Measurements from ENCODE around the gene PLET1. TPM values are rescaled to one million over a fixed set of nuclear protein-coding genes. Genes with fewer than 3 reads are reported as not detected.

PLET1 gene
- total and polyA plus RNA-seq, 2 of the 8 experiments (the other 6 are each of a cell fraction or from before 2014, with no cell fraction given), result not detected

DNA sequence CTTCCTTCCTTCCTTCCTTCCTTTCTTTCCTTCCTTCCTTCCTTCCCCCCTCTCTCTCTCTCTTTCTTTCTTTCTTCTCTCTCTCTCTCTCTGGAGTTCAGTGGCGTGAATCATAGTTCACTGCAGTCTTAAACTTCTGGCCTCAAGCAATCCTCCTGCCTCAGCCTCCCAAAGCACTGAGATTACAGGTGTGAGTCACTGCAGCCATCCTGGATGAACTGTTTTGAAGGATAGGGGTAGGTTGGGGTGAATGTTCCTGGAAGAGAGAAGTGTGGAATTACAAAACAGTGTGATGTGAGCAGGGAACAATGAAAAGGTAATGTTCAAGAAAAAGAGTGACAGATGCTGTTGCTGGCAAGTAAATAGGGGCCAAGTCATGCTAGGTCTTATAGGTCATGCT, 12.4 kb upstream of the PLET1 start:
- 89% methylated on average over 1 of the region's 1 CpG; no CpG with 5 or more reads in 1 of the 2 experiments for WGBS, 2 experiments (ENCODE audit: extremely low coverage in 1 of 2, insufficient coverage in 1 of 2, insufficient read length in 1 of 2, insufficient replicate concordance in 2 of 2, low coverage in 1 of 2, low lambda C conversion rate in 2 of 2, missing lambda C conversion rate in 1 of 2)
- CTCF ChIA-PET (ENCODE audit: partially characterized antibody), result interaction anchor here (1.0 to 2.8 kb wide), 5 partner anchors 7 to 160 kb away, joined by 3 to 26 read pairs (median 7); no protein-coding TSS in a partner anchor
- no peak for DNase-seq (ENCODE audit: low read depth in 1 of 2, low spot score in 2 of 2)

More for the DNA sequence above, 12.4 kb upstream of the PLET1 start:
- FAIRE-seq, result no peak
- no peak overlapping the region for H2AK5ac ChIP-seq (ENCODE audit: low read depth, low read length)
- H4K8ac ChIP-seq (ENCODE audit: extremely low read depth, insufficient read depth, low read length), result no peak overlapping the region
- H2BK15ac ChIP-seq (ENCODE audit: low read length), result no peak overlapping the region
- no peak overlapping the region for H3K14ac ChIP-seq (ENCODE audit: insufficient read length)
- H3K23me2 ChIP-seq (ENCODE audit: low read depth, low read length), result no peaks in the 10 kb centered on the region; the same call in 1 of the 2 replicates
- no peak overlapping the region for H2BK12ac ChIP-seq (ENCODE audit: low read depth, low read length)
- H4K20me1 ChIP-seq (replicated peaks in 1 of 2; ENCODE audit: control insufficient read depth in 1 of 2, insufficient read depth in 2 of 2, low read length in 2 of 2), result no peaks in the 10 kb centered on the region
- H3K4me3 ChIP-seq (ENCODE audit: extremely low read depth in 1 of 4, insufficient read depth in 2 of 4, low read depth in 3 of 4, low read length in 4 of 4), result no peak overlapping the region
- H4K91ac ChIP-seq (replicated peaks; ENCODE audit: insufficient read length, low read length), result no peak overlapping the region
- no peak overlapping the region for H3K4me2 ChIP-seq (ENCODE audit: insufficient read depth in 1 of 2, low read depth in 2 of 2, low read length in 2 of 2)
- no peak overlapping the region for H3K4ac ChIP-seq (replicated peaks; ENCODE audit: insufficient read length, low read depth, low read length)
- H2BK20ac ChIP-seq (ENCODE audit: low read length), result no peak overlapping the region
- H4K5ac ChIP-seq (ENCODE audit: insufficient read length, low read depth, low read length), result no peak overlapping the region
- H3K56ac ChIP-seq (replicated peaks; ENCODE audit: insufficient read length, low read depth, low read length), result no peak overlapping the region
- H3K4me1 ChIP-seq (replicated peaks in 1 of 4; ENCODE audit: control insufficient read depth in 3 of 4, insufficient read depth in 4 of 4, low read length in 3 of 4), result no peaks in the 10 kb centered on the region; a peak in 1 of 7 replicates
- TF ChIP-seq EGR1 (IDR thresholded peaks at IDR 0.05; ENCODE audit: borderline replicate concordance, low read depth, low read length) (no peak), RNF2 (IDR thresholded peaks at IDR 0.05; ENCODE audit: borderline replicate concordance, low read depth, low read length, missing control alignments, poor library complexity, severe bottlenecking) (no peak), POLR2A (IDR thresholded peaks at IDR 0.05; ENCODE audit: control extremely low read depth in 1 of 2, low read depth in 2 of 2, low read length in 2 of 2) (no peak), SIX5 (IDR thresholded peaks at IDR 0.05; ENCODE audit: low read depth, low read length) (no peak), CEBPB (IDR thresholded peaks at IDR 0.05; ENCODE audit: low read depth, low read length) (no peak), CBX5 (IDR thresholded peaks at IDR 0.05; ENCODE audit: low read depth, low read length) (no peak), KDM1A (IDR thresholded peaks at IDR 0.05; ENCODE audit: borderline replicate concordance, low read length) (no peak)
- TF ChIP-seq, protein P1, sequence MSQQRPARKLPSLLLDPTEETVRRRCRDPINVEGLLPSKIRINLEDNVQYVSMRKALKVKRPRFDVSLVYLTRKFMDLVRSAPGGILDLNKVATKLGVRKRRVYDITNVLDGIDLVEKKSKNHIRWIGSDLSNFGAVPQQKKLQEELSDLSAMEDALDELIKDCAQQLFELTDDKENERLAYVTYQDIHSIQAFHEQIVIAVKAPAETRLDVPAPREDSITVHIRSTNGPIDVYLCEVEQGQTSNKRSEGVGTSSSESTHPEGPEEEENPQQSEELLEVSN (IDR thresholded peaks at IDR 0.05), result no peak
- TF ChIP-seq, protein P2, sequence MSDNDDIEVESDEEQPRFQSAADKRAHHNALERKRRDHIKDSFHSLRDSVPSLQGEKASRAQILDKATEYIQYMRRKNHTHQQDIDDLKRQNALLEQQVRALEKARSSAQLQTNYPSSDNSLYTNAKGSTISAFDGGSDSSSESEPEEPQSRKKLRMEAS (IDR thresholded peaks at IDR 0.05), result no peak
- no peak overlapping the region for H2AFZ ChIP-seq (ENCODE audit: low read length)
- H3K23ac ChIP-seq (ENCODE audit: insufficient read length), result no peak overlapping the region
- H3K36me3 ChIP-seq (ENCODE audit: control insufficient read depth in 2 of 4, insufficient read depth in 4 of 4, low read length in 3 of 4), result no peaks in the 10 kb centered on the region
- no peak overlapping the region for H2BK120ac ChIP-seq (replicated peaks; ENCODE audit: low read depth, low read length)
- no peak overlapping the region for H3K18ac ChIP-seq (ENCODE audit: extremely low read depth, low read length)
- POLR2A ChIA-PET (ENCODE audit: partially characterized antibody), result interaction anchor here (0.6 kb wide), 2 partner anchors 23 to 75 kb away, joined by 3 read pairs; no protein-coding TSS in a partner anchor
- no peaks in the 10 kb centered on the region for H3K27me3 ChIP-seq (replicated peaks in 1 of 4; ENCODE audit: control insufficient read depth in 3 of 4, extremely low read depth in 1 of 4, insufficient read depth in 3 of 4, low read length in 3 of 4)
- no peaks in the 10 kb centered on the region for H3K79me2 ChIP-seq (ENCODE audit: control insufficient read depth in 1 of 2, insufficient read depth in 2 of 2, low read length in 2 of 2)
- no peak overlapping the region for H3K9ac ChIP-seq (replicated peaks in 1 of 4; ENCODE audit: extremely low read depth in 1 of 4, low read depth in 3 of 4, low read length in 3 of 4)
- no peak overlapping the region for H2BK5ac ChIP-seq (ENCODE audit: low read depth, low read length)
- H3K27ac ChIP-seq (ENCODE audit: low read depth, low read length), result no peak overlapping the region
- H3K9me3 ChIP-seq (ENCODE audit: insufficient read depth in 2 of 2, low read depth in 1 of 2, low read length in 1 of 2), result no peaks in the 10 kb centered on the region
- H3K79me1 ChIP-seq (ENCODE audit: low read depth, low read length), result no peaks in the 10 kb centered on the region
